Tibial nerve (tissue), 4 donors: ENCODE data around the gene MRPL40.

Experiments used
- EP300 ChIP-seq, 2 donors: sonication (generic); formaldehyde crosslinking; IDR thresholded peaks; one replicate each; pipeline ENCODE4 v1.6.1; 2017; ENCODE audit warnings: antibody characterized with exemption in 2 of 2, mild to moderate bottlenecking in 1 of 2
- TF ChIP-seq, protein P1 (sequence below), 5 experiments: fragments of 200-600 bp in 3 of 5; fragments of 450-650 bp in 2 of 5; sonication (generic) in 3 of 5; IDR thresholded peaks; one replicate each; pipeline ENCODE4 v1.5.1; 2016 to 2019; ENCODE audit warnings: antibody characterized with exemption in 5 of 5, mild to moderate bottlenecking in 3 of 5, moderate library complexity in 2 of 5

DNA sequence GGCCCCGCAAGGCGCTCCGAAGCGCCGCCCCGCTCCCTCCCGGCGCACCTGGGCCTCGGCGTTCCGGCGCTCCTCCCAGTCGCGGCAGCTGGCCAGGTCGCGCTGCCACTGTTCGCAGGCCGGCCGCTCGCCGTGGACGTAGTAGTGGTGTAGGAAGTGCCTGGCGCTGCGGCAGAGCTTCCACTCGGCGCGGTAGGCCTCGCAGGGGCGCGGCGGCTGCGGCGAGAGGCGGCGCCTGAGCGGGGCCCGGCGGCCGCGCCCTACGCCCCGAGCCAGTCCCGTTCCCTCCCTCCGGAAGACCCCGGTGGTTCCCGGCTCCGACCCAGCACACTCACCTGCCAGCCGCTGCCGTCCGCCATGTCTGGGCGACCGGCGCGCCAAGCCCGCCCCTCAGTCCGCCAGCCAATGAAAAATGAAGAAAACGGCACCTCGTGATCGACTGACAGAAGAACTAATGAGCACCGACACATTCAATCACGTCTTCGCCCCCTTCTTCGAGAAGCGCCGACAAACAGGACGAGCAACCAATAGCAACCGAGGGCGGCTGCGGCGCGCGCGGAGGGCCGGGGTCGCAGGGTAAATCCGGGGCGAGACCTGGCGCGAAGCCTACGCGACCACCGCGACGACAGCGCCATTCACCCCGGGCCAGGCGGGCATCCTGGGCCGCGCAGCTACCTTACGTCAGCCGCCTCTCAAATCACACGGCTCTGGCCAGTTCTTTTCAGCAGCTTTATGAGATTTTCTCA is 15.2 kb downstream of the MRPL40 start, which contains the start of gene C22orf39:
- peak in 1 of 2 donors; percentile 86 for TF ChIP-seq EP300 (IDR thresholded peaks at IDR 0.05)
- TF ChIP-seq, protein P1, sequence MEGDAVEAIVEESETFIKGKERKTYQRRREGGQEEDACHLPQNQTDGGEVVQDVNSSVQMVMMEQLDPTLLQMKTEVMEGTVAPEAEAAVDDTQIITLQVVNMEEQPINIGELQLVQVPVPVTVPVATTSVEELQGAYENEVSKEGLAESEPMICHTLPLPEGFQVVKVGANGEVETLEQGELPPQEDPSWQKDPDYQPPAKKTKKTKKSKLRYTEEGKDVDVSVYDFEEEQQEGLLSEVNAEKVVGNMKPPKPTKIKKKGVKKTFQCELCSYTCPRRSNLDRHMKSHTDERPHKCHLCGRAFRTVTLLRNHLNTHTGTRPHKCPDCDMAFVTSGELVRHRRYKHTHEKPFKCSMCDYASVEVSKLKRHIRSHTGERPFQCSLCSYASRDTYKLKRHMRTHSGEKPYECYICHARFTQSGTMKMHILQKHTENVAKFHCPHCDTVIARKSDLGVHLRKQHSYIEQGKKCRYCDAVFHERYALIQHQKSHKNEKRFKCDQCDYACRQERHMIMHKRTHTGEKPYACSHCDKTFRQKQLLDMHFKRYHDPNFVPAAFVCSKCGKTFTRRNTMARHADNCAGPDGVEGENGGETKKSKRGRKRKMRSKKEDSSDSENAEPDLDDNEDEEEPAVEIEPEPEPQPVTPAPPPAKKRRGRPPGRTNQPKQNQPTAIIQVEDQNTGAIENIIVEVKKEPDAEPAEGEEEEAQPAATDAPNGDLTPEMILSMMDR (IDR thresholded peaks at IDR 0.05) = peak in 1 of 5 experiments; percentile 8
